Measurements from ENCODE around the gene RAPH1. TPM values are rescaled to one million over a fixed set of nuclear protein-coding genes. Genes with fewer than 3 reads are reported as not detected.
"Not testable (repeated sequence)": the region's sequence is repeated elsewhere in the genome, so short reads cannot be mapped to it uniquely, and the experiment has no call there.

Gene RAPH1
- total and polyA plus RNA-seq, 7 donors = 4.8 to 19.9 (median 11.8) TPM

GRCh38 chr2:203431391-203432185 is 103.5 kb downstream of the RAPH1 start:
- Histone ChIP-seq H3K4me1 (no peaks in the 10 kb centered on the region), H3K36me3 (peaks cover 0 to 21% (median 0%) of the 10 kb centered on the region in 4 donors), H3K4me3 (no peak overlapping the region), H3K27me3 (no peaks in the 10 kb centered on the region), H3K27ac (no peak overlapping the region), H3K9me3 (no peaks in the 10 kb centered on the region)
- WGBS, 2 donors = 19 to 67% methylated on average over 5 of the region's 5 CpGs
- TF ChIP-seq POLR2A (IDR thresholded peaks at IDR 0.05) (no peak), POLR2AphosphoS5 (IDR thresholded peaks at IDR 0.05) (no peak), EP300 (IDR thresholded peaks at IDR 0.05) (no peak), CTCF (IDR thresholded peaks at IDR 0.05) (no peak)
- no peak for DNase-seq
- intact Hi-C loops (cut with DNase I) = no loop called here

- intact Hi-C loops (cut with DNase I); H3K9me3 ChIP-seq; H3K27ac ChIP-seq; H3K4me1 ChIP-seq; DNase-seq; H3K4me3 ChIP-seq; H3K27me3 ChIP-seq: not testable (repeated sequence)
- H3K36me3 ChIP-seq = peaks cover 0 to 24% (median 0%) of the 10 kb centered on the region in 4 donors
- 97 to 99% methylated on average over 4 of the region's 4 CpGs for WGBS, 2 donors
Observed at GRCh38 chr2:203429643-203430042, 105.5 kb downstream of the RAPH1 start.

- TF ChIP-seq POLR2A (IDR thresholded peaks at IDR 0.05) (no peak), EP300 (IDR thresholded peaks at IDR 0.05) (no peak), POLR2AphosphoS5 (IDR thresholded peaks at IDR 0.05) (no peak), CTCF (IDR thresholded peaks at IDR 0.05) (no peak)
- no peak overlapping the region for H3K4me3 ChIP-seq
- intact Hi-C loops (cut with DNase I) = no loop called here
- no peaks in the 10 kb centered on the region for H3K9me3 ChIP-seq
- H3K27ac ChIP-seq = no peak overlapping the region
- no peaks in the 10 kb centered on the region for H3K27me3 ChIP-seq
- WGBS, 2 donors = 91 to 92% methylated on average over 2 of the region's 2 CpGs
- peaks cover 0 to 31% (median 2%) of the 10 kb centered on the region in 4 donors for H3K36me3 ChIP-seq
- H3K4me1 ChIP-seq = no peaks in the 10 kb centered on the region
- no peak for DNase-seq
Observed at GRCh38 chr2:203427061-203427460, 108.0 kb downstream of the RAPH1 start.

DNA sequence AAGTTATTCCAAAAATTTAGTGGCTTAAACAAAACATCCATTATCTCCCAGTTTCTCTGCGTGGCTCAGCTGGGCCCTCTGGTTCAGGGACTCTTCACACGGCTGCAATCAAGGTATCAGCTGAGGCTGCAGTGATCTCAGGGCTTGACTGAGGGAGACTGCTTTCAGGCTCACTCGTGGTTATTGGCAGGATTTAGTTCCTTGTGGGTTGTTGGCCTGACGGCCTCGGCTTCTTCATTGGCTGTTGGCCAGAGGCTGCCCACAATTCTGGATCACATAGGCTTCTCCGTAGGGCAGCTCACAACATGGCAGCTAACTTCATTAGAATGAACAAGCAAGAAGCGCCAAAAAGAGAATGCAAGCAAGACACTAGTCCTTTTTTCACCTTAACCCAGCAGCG is 116.8 kb downstream of the RAPH1 start:
- H3K4me1 ChIP-seq = no peaks in the 10 kb centered on the region
- 94 to 97% methylated on average over 8 of the region's 8 CpGs for WGBS, 2 donors
- H3K27ac ChIP-seq = no peak overlapping the region
- intact Hi-C loops (cut with DNase I) = no loop called here
- no peaks in the 10 kb centered on the region for H3K9me3 ChIP-seq
- no peak for DNase-seq
- H3K36me3 ChIP-seq = peaks cover 0 to 43% (median 21%) of the 10 kb centered on the region in 4 donors
- TF ChIP-seq EP300 (IDR thresholded peaks at IDR 0.05) (no peak), POLR2AphosphoS5 (IDR thresholded peaks at IDR 0.05) (no peak), POLR2A (IDR thresholded peaks at IDR 0.05) (no peak), CTCF (IDR thresholded peaks at IDR 0.05) (no peak)
- H3K27me3 ChIP-seq = no peaks in the 10 kb centered on the region
- no peak overlapping the region for H3K4me3 ChIP-seq

GRCh38 chr2:203413796-203414195 is 121.3 kb downstream of the RAPH1 start:
- DNase-seq = no peak
- intact Hi-C loops (cut with DNase I) = no loop called here
- Histone ChIP-seq H3K4me1 (peaks cover 0 to 10% (median 9%) of the 10 kb centered on the region in 4 donors), H3K36me3 (peaks cover 0 to 58% (median 10%) of the 10 kb centered on the region in 4 donors), H3K27ac (no peak overlapping the region), H3K27me3 (no peaks in the 10 kb centered on the region), H3K4me3 (no peak overlapping the region), H3K9me3 (no peaks in the 10 kb centered on the region)
- TF ChIP-seq CTCF (IDR thresholded peaks at IDR 0.05) (no peak), POLR2AphosphoS5 (IDR thresholded peaks at IDR 0.05) (no peak), EP300 (IDR thresholded peaks at IDR 0.05) (no peak), POLR2A (IDR thresholded peaks at IDR 0.05) (no peak)
